HG03196 (cell line): ENCODE data around the gene IFI35.
A peak's percentile ranks its signal among the peaks of the same experiment; 100 is the strongest.
"Not testable (repeated sequence)": the region's sequence is repeated elsewhere in the genome, so short reads cannot be mapped to it uniquely, and the experiment has no call there.

Experiments used
- ATAC-seq: cut with Tn5 transposase; IDR thresholded peaks from one replicate; pipeline ENCODE4 v1.9.1; 2021; ENCODE audit not compliant: unreplicated experiment

Gene IFI35

DNA sequence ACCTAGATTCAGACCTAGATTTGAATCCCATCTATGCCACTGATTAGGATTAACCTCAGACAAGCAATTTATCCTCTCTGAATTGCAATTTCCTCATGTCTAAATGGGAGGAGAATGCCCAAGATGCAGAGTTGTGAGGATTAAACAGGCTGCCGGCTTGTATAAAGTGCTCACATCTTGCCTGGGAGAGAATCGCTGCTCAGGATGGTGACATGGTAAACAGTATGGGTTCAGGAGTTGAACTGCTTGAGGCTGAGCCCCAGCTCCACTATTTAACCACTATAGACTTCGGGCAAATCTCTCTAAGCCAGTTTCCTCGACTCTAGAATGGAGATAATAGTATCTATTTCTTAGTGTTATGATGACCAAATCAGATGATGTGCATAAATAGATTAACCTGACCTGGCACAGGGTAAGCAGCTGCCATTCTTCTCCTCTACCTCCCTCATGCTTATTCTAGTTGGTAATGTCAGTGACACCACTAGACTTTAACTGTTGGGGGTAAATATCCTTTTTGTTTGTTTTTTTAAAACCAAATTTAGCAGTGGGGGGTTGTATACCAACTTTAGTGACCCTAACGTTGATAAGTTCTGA is 9.1 kb upstream of the IFI35 start:
- ATAC-seq: no peak

DNA sequence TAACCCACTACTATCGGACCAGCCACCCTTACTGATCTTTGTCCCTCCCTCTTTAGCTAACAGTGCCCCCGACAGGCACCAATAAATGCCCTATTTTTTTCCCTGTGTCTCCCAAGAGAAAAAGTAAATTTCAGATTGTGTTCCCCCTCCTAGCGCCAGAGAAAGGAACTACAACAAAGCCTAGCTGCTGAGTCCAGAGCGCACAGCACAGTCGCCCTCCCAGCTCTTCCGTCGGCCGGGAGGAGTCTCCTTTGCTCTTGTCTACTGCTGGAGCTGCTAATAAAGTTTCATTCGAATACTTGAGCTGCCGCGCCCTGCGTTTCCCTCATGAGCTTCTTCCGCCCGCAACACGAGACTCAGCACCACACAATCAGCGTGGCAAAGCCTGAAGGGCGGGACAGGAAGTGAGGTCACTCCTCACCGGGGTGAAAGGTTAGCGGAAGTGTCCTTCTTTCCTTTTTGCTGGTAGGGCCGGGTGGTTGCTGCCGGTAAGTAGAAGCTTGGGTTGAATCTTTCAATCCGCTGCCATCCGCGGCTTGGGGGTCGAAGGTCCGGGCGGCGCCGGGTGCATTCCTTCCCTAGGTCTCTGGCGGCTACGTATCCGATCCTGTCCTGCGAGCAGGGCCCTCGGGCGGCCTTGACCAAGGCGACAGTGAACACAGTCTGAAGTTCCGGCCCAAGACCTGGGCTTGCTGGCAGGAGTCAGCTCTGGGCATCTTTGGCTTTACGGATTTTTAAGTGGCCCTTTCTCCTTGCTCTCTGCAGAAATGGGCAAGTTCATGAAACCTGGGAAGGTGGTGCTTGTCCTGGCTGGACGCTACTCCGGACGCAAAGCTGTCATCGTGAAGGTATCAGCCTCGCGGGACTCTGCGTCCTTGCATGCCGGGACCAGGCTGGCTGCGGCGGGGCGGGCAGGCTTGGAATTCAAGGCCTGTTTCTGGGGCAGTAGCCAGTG is 8.3 kb upstream of the IFI35 start, which contains the start of gene RPL27:
Gene RPL27, plus strand, starts transcription at position 436 of the 955 bp plus-strand sequence. Its CDS starts 332 bp downstream, at position 768.
- peak; percentile 92 for ATAC-seq

DNA sequence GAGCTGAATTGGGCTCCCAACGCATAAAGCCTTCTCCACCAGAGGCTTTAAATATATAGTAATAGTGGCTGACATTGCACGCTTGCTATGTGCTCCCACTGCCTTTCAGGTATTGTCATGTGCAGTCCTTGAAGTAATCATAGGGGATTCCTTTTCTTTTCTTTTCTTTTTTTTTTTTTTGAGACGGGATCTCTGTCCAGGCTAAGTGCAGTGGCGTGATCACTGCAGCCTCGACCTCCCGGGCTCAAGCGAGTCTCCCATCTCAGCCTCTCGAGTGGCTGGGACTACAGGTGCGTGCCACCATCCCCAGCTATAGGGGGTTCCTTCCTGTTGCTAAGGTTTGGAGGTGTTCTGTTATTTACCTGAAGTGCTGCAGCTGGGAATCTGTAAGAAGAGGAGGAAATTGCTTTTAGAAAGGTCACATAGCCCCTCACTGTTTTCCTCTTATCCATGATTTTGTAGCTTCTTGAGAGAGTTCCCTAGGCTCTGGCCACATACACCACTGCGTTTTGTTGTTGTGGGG is 7.5 kb upstream of the IFI35 start:
- ATAC-seq: no peak

DNA sequence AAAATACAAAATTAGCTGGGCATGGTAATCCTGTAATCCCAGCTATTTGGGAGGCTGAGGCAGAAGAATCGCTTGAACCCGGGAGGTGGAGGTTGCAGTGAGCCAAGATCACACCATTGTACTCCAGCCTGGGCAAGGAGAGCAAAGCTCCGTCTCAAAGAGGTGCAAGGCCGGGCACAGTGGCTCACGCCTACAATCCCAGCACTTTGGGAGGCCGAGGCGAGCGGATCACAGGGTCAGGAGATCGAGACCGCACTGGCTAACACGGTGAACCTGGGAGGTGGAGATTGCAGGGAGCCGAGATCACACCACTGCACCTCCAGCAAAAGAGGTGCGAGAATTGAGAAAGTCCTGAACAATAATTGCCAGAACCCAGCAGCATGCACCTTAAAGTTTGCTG is 5.7 kb upstream of the IFI35 start:
- ATAC-seq: not testable (repeated sequence)

DNA sequence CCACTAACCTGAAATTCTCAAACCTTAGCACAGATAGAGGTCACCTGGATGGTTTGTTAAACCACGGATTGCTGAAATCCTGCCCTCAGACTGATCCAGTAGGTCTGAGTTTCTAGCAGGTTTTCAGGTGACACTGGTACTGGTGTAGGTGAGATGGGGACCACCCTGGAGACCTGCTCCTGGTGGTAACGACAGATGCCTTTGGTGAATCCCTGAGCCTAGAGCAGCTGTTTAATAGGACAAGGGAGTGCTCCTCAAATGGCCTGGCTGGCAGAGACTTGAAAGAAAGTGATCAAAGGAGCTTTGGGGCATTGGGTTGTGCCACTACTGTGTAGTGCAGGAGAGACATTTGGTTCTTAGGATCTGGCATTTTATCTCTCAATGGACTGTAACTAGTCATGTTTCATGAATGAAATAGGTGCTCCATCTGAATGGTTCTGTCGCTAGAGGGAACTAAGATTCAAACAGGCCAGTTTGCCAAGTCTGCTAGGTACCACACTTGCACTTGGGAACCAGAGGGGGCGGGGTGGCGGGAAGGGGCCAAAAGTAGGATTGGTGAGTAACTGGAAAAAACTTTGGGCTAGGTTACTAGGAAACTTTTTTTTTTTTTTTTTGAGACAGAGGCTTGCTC is 2.9 kb upstream of the IFI35 start:
- no peak for ATAC-seq

DNA sequence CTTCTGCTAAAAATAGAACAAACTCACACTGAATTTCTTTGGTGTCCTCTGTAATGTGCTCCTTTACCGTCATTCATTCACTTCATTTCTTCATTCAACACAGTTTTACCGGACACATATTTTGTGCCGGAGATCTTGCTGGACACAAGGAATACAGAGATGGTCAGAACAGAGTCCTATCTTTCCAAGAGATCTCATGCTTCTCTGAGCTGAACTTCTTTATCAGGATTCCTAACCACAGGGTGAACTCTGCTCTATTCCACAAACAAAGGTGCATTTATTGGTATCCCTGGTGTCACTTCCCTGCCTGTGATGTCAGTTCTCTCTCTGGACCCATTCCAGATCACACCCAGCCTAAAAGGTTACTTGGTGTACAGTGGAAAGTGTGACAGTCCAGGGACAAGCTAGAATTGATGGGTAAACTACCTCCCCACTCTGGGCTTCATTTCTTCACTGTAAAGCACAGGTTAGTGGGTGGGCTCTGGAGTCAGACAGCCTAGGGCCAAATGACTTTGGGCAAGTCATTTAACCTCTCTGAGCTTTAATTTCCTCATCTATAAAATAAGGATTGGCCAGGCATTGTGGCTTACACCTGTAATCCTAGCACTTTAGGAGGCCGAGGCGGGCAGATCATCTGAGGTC is 4.2 kb downstream of the IFI35 start:
- ATAC-seq: no peak

DNA sequence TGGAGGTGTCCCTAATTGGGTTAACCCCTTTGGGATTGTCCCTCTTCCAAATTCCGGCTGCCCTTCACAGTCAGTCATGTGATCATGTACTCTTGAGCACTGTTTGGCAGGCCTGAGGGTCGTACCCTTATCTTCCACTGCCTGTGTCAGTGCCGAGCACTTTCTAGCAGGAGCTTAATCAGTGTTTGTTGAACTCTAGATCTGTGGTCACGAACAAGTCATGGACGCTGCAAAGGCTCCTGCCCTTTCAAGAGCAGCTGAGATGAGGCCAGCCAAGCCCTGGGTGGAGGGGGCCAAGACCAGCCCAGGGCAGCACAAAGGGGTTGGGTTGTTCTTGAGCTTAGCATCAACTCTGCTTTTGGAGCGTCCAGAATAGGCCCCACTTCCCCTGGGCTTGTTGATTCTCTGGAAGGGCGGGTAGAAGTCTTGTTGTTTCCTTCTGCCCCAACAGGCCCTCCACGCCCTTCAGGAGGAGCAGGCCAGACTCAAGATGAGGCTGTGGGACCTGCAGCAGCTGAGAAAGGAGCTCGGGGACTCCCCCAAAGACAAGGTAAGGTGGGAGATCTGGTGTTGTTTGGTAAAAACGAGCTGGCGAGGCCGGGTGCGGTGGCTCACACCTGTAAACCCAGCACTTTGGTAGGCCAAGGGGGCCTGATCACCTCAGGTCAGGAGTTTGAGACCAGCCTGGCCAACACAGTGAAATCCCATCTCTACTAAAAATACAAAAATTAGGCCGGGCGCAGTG is 5.3 kb downstream of the IFI35 start:
- ATAC-seq: no peak

DNA sequence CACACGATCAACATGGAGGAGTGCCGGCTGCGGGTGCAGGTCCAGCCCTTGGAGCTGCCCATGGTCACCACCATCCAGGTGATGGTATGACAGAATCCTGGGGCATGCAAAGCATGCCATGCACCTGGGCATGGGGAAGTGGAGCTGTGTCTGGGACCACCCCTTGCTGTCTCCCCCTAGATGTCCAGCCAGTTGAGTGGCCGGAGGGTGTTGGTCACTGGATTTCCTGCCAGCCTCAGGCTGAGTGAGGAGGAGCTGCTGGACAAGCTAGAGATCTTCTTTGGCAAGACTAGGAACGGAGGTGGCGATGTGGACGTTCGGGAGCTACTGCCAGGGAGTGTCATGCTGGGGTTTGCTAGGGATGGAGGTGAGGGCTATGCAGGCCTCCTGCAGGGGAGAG is 6.7 kb downstream of the IFI35 start:
- ATAC-seq: no peak

DNA sequence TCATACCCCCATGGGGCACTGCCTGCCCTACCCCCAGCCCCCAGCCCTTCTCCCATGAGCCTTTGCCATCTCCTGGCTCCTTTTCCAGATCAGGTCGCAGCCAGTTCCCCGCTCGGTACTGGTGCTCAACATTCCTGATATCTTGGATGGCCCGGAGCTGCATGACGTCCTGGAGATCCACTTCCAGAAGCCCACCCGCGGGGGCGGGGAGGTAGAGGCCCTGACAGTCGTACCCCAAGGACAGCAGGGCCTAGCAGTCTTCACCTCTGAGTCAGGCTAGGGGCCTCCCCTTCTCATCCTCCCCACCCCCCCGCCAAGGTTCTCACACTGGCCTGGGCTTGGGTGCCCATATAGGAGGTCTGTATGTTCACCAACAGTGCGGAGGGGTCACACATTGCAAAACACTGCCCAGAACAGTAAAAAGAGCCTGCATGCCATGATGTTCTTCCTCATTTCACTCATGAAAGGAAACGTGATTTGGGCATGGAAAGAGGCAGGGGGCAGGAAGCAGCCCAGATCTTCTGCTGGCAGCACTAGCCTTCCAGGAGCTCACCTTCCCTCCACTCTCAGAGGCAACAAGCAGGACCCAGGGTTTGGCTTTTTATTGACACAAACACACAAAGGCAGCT is 7.5 kb downstream of the IFI35 start:
- ATAC-seq: no peak

DNA sequence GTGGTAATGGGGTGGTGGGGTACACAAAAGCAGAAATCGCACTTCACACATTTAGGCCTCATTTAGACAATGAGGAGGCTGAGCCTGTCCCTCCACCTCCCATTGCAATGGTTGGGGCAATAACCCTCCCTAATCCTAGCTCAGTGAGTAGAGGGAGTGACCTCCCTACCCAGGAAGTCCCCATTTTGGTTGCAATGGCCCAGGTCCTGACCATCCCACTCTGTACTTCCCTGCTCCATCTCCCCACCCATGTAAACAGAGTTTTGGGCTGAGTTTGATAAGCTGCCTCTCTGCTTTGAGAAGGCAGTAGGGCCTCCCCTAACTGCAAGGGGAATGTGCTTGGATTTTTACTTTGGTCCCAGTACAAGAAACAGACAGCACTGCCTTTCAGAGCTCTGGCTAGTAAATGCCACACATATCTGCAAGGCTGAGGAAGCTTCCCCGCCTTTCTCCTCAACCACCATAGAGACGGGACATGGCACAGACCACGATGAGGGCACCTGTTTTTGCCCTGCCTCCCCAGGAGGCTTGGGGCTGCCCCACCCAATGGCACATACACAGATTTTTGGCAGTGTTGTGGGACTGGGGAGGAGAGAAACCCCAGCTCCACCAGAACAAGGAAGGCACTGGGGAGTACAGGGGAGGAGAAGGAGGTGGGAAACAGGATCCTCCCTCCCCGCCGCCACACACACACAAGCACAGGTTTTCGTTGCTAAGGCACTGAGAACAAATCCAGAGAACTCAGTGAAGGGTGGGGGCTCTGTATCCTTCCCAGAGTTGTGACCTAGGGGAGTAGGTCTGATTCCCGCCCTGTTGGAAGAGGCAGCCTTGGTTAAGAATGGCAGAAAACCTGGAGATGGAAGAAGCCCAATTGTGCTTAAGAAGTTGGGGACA is 8.3 kb downstream of the IFI35 start:
- ATAC-seq: no peak

DNA sequence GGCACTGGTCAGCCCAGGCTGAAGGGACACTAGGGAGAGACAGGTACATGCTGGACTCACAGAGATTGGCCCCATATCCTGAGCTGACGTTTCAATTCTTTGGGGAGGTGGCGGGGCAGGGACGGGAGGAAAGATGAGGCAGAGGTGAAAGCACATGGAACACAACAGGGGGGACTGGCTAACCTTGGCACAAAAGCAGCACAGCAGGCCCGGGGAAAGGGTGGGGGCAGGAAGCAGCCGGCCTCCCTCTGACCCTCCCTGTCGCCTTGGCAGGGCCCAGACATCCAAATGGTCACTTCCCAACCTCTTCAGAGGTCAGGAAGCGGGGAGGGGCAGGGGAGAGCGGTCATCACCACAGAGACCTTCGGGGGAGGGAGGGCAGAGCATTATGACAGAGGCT is 9.0 kb downstream of the IFI35 start:
- no peak for ATAC-seq

DNA sequence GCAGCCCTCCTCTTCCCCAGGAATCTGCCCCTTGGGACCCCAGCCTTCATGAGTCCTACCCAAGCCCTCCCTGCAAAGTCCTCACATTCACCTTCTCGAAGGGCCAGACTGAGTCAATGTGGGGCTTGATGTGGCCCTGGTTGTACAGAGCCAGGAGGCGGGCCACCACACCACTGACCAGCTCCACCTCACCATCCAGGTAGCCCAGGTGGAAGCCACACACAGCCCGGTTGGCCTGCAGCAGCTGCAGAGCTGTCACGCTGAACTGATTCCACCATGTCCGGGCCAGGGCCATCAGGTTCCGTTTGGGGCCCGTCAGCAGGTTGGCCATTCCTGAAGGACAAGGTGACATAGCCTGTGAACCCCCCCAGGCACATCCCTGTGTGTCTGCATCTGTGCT is 9.6 kb downstream of the IFI35 start:
- no peak for ATAC-seq

DNA sequence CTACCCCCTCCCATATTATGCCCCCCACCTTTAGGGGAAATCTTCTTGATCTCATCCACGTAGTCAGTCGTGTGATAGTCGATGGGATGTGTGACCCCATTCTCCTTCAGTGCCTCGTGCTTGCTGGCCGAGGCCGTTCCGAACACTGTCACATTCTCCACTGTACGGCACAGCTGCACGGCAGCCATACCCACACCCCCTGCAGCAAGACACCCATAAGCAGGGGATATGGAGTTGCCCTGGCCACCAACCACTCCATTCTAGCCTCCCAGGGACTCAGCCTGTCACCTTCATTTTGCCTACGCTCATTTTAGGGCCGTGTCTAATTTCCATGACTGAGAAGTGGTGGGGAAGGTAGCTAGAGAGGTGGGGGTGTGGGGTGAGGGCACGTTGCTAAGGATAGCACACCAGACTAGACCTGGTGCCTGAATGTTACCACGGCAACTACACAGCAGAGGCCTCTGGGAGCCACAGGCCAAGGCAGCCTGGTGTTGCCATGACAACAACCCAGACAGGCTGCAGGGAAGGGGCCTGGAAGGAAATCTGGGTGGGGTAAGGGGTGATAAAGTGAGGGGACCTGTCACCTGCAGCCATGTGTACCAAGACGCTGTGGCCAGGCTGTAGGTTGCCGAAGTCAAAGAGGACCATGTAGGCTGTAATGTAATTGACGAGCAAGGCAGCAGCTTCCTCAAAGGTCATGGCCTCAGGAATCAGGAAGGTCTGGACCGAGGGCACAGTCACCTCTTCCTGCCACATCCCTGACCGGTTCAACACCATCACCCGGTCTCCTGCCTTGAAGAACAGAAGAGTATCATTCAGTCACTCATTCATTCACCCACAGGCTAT is 11.6 kb downstream of the IFI35 start:
- ATAC-seq: no peak

DNA sequence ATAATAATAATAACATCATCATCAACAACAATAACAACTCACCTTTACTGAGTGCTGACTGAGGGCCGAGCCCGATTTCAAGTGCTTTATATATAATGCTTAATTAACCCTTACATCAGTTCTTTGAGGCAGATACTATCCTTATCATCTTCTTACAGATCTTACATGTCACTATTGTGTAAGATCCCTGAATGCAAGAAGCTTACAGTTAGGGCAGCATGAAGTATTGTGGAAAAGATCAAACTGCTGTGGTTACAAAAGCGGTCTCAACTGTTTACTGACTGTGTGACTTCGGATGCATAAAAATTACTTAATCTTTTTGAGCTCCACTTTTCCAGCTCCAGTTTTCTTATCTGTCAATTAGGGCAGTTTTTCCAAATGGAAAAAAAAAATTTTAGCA is 12.3 kb downstream of the IFI35 start:
- ATAC-seq: no peak

DNA sequence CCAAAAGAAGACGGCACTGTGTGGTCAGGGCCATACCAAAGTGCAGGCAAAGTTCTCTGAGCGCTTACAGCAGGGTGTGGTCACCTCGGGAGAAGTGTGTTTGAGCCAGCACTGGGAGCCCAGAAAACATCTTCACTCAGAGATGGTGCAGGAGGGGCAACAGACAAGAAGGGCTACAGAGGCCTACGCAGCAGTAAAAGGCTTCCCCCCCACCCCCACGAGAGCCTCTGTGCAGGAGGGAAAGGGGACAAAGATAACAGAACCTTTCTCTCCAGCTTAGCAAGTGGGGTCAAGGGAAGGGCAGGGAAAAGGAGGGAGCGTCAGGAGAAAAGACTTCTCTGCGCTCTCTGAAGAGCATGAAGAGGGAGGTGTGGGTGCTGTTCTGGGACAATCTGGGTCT is 12.8 kb downstream of the IFI35 start:
- ATAC-seq: no peak

DNA sequence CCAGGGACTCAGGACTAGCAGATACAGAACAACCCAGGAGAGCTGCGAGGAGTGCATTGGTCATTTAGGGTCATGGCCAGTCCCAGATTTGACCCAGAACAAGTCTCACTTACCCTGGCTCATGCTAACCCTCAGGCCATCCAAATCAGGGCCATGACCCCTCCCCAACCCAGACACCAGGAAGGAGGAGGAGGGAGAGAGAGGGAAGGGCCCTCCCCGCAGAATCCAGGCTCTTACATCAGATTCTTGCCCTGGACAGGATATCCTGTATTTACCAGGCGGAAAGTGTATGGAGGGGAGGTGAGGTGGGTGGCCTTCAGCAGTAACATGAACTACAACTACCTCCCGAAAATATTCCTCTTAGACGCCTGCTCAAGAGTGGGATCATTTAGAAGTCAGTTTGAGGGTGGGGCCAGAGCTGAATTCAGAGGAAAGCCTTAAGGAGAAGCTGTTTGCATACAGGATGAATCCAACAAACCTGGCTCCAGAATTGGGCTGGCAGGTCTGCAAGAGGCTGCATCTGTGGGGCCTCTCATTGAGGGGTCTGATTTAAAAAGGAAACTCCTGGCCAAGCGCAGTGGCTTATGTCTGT is 13.5 kb downstream of the IFI35 start:
- ATAC-seq: no peak

DNA sequence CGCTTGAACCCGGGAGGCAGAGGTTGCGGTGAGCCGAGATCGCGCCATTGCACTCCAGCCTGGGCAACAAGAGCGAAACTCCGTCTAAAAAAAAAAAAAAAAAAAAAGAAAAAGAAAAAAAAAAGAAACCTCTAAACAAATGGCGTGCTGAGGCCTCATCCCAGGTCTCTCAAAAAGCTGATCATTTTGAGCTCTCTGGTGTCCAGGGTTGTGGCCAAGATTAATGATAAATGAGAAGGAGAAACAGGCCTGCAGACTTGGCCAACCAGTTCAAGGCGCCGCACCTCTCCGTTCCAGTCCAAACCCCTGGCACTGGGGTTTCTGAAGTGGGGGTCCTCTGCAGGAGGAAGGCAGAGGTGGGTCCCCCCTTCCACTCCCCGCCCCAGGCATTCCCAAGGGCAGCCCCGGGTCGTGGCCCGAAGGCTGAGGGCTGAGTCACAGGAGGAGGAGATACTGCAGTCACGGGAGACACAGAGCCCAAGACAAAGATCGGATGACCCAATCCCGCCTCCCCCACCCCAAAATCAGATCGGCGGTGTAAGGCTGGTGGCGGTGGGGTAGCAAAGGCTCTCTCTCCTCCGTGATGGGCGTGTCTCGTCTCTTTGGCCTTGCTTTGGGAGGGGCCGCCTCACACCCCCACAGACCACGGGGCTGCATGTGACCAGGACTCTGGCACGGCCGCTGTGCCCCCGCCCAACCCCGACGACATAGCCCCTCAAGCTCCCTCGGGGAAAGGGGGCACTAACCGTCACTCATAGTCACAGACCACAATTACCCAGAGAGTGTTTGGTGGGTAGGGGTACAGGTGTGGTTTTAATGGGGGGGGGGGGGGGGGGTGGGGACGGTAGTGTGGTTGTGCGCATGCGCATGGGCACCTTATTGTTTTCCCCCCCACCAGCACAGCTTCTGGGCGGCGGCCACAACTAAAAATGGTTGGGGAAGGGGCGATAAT is 14.5 kb downstream of the IFI35 start:
- no peak for ATAC-seq
